Prostate gland (tissue), 2 donors: ENCODE results near the gene ZC3HAV1. TPM values are rescaled to one million over a fixed set of nuclear protein-coding genes. Genes with fewer than 3 reads are reported as not detected.
"Not testable (repeated sequence)": the region's sequence is repeated elsewhere in the genome, so short reads cannot be mapped to it uniquely, and the experiment has no call there.

ENCODE experiments used
- DNase-seq: peaks from one replicate; pipeline ENCODE4 v3.0.0-alpha.2; 2019; ENCODE audit warnings: low spot score
- H3K27ac ChIP-seq, 2 donors: fragments of 200-600 bp; sonication (generic); 2 replicates each; pipeline ENCODE4 v1.5.1; 2017 to 2019
- H3K27me3 ChIP-seq: fragments of 200-600 bp; sonication (generic); replicated peaks from 2 replicates; pipeline ENCODE4 v1.5.1; 2019; ENCODE audit not compliant: insufficient read depth
- H3K36me3 ChIP-seq, 2 donors: fragments of 200-600 bp; sonication (generic); 1 replicate in 1 of 2; 2 replicates in 1 of 2; pipeline versions ENCODE4 v1.5.1 to v1.8.1; 2017 to 2019
- H3K4me1 ChIP-seq: fragments of 200-600 bp; sonication (generic); replicated peaks from 2 replicates; pipeline ENCODE4 v1.5.1; 2019
- H3K4me3 ChIP-seq, 2 donors: fragments of 200-600 bp; sonication (generic); 2 replicates each; pipeline ENCODE4 v1.5.1; 2017 to 2019
- H3K9me3 ChIP-seq: fragments of 200-600 bp; sonication (generic); 2 replicates; pipeline ENCODE4 v1.5.1; 2017
- POLR2A ChIP-seq: fragments of 450-650 bp; IDR thresholded peaks from one replicate; pipeline ENCODE4 v1.6.1; 2016; ENCODE audit warnings: antibody characterized with exemption, mild to moderate bottlenecking
- POLR2AphosphoS5 ChIP-seq: sonication (generic); formaldehyde crosslinking; IDR thresholded peaks from one replicate; pipeline ENCODE4 v1.6.1; 2017; ENCODE audit warnings: antibody characterized with exemption
- WGBS: methylation state at CpG from one replicate; pipeline ENCODE4 v1.1.5; 2018; 5-methylcytosine and 5-hydroxymethylcytosine counted together
- intact Hi-C: fragments of 100-400 bp; cut with DNase I; formaldehyde crosslinking; loops from one replicate; pipeline ENCODE4 v1.14.2; 2022
- total RNA-seq, 2 donors: library from RNA; depleted of rRNA; stranded (reverse); fragments of >200 nt; gene quantifications; one replicate each; pipeline ENCODE4 v1.1.0, GENCODE V29; 2016
- TF ChIP-seq, protein P1 (sequence below), 4 experiments: fragments of 200-600 bp in 2 of 4; fragments of 450-650 bp in 2 of 4; sonication (generic) in 2 of 4; IDR thresholded peaks; 1 replicate in 3 of 4; 2 replicates in 1 of 4; pipeline ENCODE4 v1.5.1; 2016 to 2019; ENCODE audit warnings: antibody characterized with exemption in 4 of 4, mild to moderate bottlenecking in 2 of 4, moderate library complexity in 2 of 4

Gene ZC3HAV1
- total RNA-seq, 2 donors from 2014 or later, result 41.2 to 47.9 TPM

DNA sequence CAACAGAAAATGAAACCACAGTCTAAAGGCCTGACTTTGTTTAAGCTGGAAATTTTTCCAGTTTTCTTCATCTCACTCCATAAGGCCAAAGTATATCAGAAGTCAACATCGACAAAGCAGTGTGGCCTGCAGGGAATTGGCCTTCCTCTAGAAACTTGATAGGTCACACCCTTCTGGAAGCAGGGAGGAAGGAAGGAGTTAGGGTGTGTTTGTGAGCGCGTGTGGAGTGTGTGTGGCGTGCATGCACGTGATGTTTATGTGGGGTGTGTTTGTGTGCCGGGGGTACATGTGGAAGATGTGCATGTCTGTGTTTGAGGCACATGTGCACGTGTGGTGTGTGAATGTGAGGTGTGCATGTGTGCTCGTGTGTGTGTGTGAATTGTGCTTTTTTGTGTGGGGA is 28.6 kb downstream of the ZC3HAV1 start:
- Histone ChIP-seq H3K9me3 (no peaks in the 10 kb centered on the region), H3K4me1 (no peaks in the 10 kb centered on the region), H3K36me3 (peaks cover 0 to 4% of the 10 kb centered on the region in 2 donors), H3K27me3 (no peaks in the 10 kb centered on the region), H3K27ac (no peak overlapping the region), H3K4me3 (no peak overlapping the region)
- no peak for DNase-seq
- intact Hi-C loops, result no loop called here
- no peak for TF ChIP-seq POLR2A
- TF ChIP-seq, protein P1, sequence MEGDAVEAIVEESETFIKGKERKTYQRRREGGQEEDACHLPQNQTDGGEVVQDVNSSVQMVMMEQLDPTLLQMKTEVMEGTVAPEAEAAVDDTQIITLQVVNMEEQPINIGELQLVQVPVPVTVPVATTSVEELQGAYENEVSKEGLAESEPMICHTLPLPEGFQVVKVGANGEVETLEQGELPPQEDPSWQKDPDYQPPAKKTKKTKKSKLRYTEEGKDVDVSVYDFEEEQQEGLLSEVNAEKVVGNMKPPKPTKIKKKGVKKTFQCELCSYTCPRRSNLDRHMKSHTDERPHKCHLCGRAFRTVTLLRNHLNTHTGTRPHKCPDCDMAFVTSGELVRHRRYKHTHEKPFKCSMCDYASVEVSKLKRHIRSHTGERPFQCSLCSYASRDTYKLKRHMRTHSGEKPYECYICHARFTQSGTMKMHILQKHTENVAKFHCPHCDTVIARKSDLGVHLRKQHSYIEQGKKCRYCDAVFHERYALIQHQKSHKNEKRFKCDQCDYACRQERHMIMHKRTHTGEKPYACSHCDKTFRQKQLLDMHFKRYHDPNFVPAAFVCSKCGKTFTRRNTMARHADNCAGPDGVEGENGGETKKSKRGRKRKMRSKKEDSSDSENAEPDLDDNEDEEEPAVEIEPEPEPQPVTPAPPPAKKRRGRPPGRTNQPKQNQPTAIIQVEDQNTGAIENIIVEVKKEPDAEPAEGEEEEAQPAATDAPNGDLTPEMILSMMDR (IDR thresholded peaks at IDR 0.05), result no peak
- 85% methylated on average over 8 of the region's 8 CpGs for WGBS

DNA sequence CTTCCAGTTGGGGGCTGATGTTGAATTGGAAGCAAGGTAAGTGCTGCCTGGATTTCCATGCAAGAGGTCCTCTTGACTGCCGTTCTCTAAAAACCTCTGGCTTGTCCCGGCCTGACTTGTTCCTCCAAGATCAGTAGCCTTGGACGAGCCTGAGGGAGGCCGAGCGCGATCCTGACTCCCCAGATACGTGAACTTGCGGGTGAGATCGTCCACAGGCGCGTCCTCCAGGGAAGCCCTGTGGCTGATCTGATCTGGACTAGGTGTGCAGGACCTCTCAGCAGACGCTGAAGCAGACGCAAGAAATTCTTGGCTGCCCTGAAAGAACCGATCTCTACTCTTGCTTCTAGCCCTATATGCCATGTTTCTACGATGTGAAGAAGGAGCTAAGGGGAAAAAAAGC is 29.7 kb downstream of the ZC3HAV1 start:
- Histone ChIP-seq H3K9me3 (no peaks in the 10 kb centered on the region), H3K4me1 (no peaks in the 10 kb centered on the region), H3K4me3 (no peak overlapping the region), H3K27ac (no peak overlapping the region), H3K27me3 (no peaks in the 10 kb centered on the region), H3K36me3 (peaks cover 0 to 4% of the 10 kb centered on the region in 2 donors)
- WGBS, result 96% methylated on average over 15 of the region's 15 CpGs
- TF ChIP-seq POLR2AphosphoS5 (no peak), POLR2A (no peak)
- TF ChIP-seq, protein P1 (IDR thresholded peaks at IDR 0.05), result no peak
- DNase-seq, result no peak
- intact Hi-C loops, result loop anchor here (5.0 kb wide), 1 partner anchor 193 kb away; no protein-coding TSS in a partner anchor

DNA sequence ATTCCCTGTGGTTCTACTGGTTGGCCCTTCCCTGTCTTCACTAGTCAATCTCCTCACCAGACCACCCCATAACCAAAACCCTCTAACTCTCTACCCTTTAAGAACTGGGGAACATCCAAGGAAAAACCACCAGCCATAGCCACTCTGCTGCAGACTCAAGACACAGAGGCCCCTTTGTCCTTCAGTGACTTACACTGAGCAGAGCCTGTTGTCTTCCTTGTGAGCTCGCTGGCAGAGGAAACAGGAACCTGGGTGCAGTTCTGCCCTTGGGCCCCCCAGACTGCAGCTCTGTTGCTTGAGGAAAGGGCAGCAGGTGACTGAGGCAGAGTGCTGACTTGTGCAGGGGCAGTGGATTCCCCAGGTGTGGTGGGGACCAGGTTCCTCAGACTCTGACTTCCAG is 30.6 kb downstream of the ZC3HAV1 start:
- 87% methylated on average over 1 of the region's 1 CpG for WGBS
- intact Hi-C loops, result loop anchor here (5.0 kb wide), 1 partner anchor 192 kb away; no protein-coding TSS in a partner anchor

DNA sequence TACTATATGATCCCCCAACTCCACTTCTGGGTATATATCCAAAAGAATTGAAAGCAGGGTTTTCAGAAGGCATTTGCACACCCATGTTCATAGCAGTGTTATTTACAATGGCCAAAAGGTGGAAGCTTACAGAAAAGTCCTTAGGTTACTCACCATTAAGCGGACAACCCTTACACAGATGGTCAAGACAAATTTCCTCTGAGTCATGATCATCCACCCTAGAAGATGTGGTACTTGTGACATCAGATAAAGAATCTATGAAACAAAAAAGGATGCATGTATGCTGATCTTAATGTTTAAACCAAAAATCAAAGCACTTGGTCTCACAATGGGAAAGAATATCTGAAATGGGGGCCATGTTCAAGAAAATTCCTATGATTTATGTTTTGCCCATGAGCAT is 31.1 kb downstream of the ZC3HAV1 start:
- no peaks in the 10 kb centered on the region for H3K9me3 ChIP-seq
- no peaks in the 10 kb centered on the region for H3K27me3 ChIP-seq
- no peak overlapping the region for H3K27ac ChIP-seq
- no peak for DNase-seq
- H3K36me3 ChIP-seq, result peaks cover 0 to 4% of the 10 kb centered on the region in 2 donors
- 100% methylated on average over 1 of the region's 1 CpG for WGBS
- TF ChIP-seq, protein P1 (IDR thresholded peaks at IDR 0.05), result no peak
- TF ChIP-seq POLR2AphosphoS5, result no peak
- TF ChIP-seq POLR2A, result no peak
- intact Hi-C loops, result loop anchor here (5.0 kb wide), 1 partner anchor 191 kb away; no protein-coding TSS in a partner anchor
- no peak overlapping the region for H3K4me3 ChIP-seq
- no peaks in the 10 kb centered on the region for H3K4me1 ChIP-seq

More for the DNA sequence above, 30.6 kb downstream of the ZC3HAV1 start:
- Histone ChIP-seq H3K27me3 (no peaks in the 10 kb centered on the region), H3K9me3 (no peaks in the 10 kb centered on the region), H3K36me3 (peaks cover 0 to 4% of the 10 kb centered on the region in 2 donors), H3K27ac (no peak overlapping the region), H3K4me3 (no peak overlapping the region), H3K4me1 (no peaks in the 10 kb centered on the region)
- DNase-seq, result no peak
- TF ChIP-seq, protein P1 (IDR thresholded peaks at IDR 0.05), result no peak
- TF ChIP-seq POLR2A, result no peak
- no peak for TF ChIP-seq POLR2AphosphoS5

DNA sequence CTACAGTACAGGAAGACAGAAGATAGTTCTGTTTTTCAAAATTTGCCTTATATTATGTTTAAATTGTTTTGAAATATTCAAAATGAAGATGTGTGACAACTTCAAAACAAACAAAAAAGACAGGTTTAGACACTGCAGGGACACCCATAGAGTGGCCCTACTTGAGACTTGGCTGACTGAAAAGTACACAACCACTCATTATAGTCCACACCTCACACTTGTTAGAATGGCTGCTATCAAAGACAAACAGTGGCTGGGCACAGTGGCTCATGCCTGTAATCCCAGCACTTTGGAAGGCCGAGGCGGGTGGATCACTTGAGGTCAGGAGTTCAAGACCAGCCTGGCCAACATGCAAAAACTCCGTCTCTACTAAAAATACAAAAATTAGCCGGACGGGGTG is 31.8 kb downstream of the ZC3HAV1 start:
- intact Hi-C loops, result loop anchor here (5.0 kb wide), 1 partner anchor 190 kb away; no protein-coding TSS in a partner anchor
- H3K36me3 ChIP-seq, H3K4me3 ChIP-seq, H3K4me1 ChIP-seq, H3K27me3 ChIP-seq, H3K9me3 ChIP-seq, H3K27ac ChIP-seq, DNase-seq: not testable (repeated sequence)
- WGBS, result 92% methylated on average over 5 of the region's 5 CpGs
